ENCODE data around the gene SCAF1. TPM values are rescaled to one million over a fixed set of nuclear protein-coding genes. Genes with fewer than 3 reads are reported as not detected.
A peak's percentile ranks its signal among the peaks of the same experiment; 100 is the strongest.

The SCAF1 gene
- total and polyA plus RNA-seq, 10 of the 15 experiments (the other 5 are each of a cell fraction or from before 2014, with no cell fraction given): 0.18 to 77.0 (median 5.3) TPM

DNA sequence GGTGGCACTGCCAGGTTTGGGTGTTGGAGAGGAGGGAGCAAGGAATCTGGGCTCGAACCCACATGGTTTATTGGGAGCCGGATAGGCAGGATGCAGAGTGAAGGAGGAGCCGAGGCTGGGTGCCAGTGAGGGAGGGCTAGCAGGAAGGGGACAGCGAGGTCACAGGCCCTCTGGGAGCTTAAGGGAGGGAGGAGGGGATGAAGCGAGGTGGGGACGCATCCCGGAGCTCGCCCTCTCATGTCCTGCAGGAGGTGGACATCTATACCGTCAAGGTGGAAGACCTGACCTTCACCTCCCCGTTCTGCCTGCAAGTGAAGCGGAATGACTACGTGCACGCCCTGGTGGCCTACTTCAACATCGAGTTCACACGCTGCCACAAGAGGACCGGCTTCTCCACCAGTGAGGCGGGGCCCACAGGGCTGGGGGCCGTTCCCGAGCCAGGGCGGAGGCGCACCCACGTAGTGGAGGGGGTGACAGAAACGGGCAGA is 43.9 kb downstream of the SCAF1 start:
- RAD21 ChIA-PET (ENCODE audit: unreplicated experiment): no interaction called here
- no peak for ATAC-seq
- Histone ChIP-seq H3K4me1 (ENCODE audit: control insufficient read depth, insufficient read depth, low read length) (peaks cover 14% of the 10 kb centered on the region), H3K79me2 (ENCODE audit: control insufficient read depth, insufficient read depth, low read length) (peaks cover 11% of the 10 kb centered on the region), H3K4me3 (no peak overlapping the region), H3K9me3 (replicated peaks; ENCODE audit: control insufficient read depth, insufficient read depth, low read length) (no peaks in the 10 kb centered on the region; the same call in 2 of the 3 replicates), H2AFZ (ENCODE audit: control insufficient read depth, low read depth, low read length) (no peak overlapping the region), H4K20me1 (ENCODE audit: control insufficient read depth, insufficient read depth) (peaks cover 9% of the 10 kb centered on the region), H3K36me3 (ENCODE audit: control insufficient read depth in 2 of 2, insufficient read depth in 2 of 2, low read length in 1 of 2) (peaks cover 24 to 45% of the 10 kb centered on the region in 2 experiments), H3K27me3 (replicated peaks in 1 of 2; ENCODE audit: control insufficient read depth in 2 of 2, insufficient read depth in 2 of 2, low read length in 1 of 2) (no peaks in the 10 kb centered on the region; a peak in 1 of 4 replicates), H3K27ac (ENCODE audit: control insufficient read depth, insufficient read depth) (no peak overlapping the region), H3K9ac (ENCODE audit: control insufficient read depth, insufficient read depth, low read length) (no peak overlapping the region), H3K4me2 (ENCODE audit: control insufficient read depth, insufficient read depth) (no peak overlapping the region)
- no TSS peak for BruUV-seq (replicated peaks)
- DNase-seq (ENCODE audit: low read depth, low spot score): no peak
- in situ Hi-C loops (cut with MboI): no loop called here
- no peak for FAIRE-seq
- TF ChIP-seq, protein P1, sequence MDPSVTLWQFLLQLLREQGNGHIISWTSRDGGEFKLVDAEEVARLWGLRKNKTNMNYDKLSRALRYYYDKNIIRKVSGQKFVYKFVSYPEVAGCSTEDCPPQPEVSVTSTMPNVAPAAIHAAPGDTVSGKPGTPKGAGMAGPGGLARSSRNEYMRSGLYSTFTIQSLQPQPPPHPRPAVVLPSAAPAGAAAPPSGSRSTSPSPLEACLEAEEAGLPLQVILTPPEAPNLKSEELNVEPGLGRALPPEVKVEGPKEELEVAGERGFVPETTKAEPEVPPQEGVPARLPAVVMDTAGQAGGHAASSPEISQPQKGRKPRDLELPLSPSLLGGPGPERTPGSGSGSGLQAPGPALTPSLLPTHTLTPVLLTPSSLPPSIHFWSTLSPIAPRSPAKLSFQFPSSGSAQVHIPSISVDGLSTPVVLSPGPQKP (IDR thresholded peaks at IDR 0.05; ENCODE audit: low read depth, low read length): no peak
- no peak for TF ChIP-seq FOXK2 (IDR thresholded peaks at IDR 0.05)
- TF ChIP-seq HDAC6 (IDR thresholded peaks at IDR 0.05; ENCODE audit: unreplicated experiment): no peak
- no peak for TF ChIP-seq MEF2B (IDR thresholded peaks at IDR 0.05; ENCODE audit: partially characterized antibody, poor library complexity, severe bottlenecking)
- no peak for TF ChIP-seq ZNF217 (IDR thresholded peaks at IDR 0.05)
- no peak for TF ChIP-seq BMI1 (IDR thresholded peaks at IDR 0.05; ENCODE audit: borderline replicate concordance)
- no peak for TF ChIP-seq HCFC1 (IDR thresholded peaks at IDR 0.05; ENCODE audit: low read length)
- TF ChIP-seq, protein P2, sequence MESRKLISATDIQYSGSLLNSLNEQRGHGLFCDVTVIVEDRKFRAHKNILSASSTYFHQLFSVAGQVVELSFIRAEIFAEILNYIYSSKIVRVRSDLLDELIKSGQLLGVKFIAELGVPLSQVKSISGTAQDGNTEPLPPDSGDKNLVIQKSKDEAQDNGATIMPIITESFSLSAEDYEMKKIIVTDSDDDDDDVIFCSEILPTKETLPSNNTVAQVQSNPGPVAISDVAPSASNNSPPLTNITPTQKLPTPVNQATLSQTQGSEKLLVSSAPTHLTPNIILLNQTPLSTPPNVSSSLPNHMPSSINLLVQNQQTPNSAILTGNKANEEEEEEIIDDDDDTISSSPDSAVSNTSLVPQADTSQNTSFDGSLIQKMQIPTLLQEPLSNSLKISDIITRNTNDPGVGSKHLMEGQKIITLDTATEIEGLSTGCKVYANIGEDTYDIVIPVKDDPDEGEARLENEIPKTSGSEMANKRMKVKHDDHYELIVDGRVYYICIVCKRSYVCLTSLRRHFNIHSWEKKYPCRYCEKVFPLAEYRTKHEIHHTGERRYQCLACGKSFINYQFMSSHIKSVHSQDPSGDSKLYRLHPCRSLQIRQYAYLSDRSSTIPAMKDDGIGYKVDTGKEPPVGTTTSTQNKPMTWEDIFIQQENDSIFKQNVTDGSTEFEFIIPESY (IDR thresholded peaks at IDR 0.05): no peak
- TF ChIP-seq, protein P3, sequence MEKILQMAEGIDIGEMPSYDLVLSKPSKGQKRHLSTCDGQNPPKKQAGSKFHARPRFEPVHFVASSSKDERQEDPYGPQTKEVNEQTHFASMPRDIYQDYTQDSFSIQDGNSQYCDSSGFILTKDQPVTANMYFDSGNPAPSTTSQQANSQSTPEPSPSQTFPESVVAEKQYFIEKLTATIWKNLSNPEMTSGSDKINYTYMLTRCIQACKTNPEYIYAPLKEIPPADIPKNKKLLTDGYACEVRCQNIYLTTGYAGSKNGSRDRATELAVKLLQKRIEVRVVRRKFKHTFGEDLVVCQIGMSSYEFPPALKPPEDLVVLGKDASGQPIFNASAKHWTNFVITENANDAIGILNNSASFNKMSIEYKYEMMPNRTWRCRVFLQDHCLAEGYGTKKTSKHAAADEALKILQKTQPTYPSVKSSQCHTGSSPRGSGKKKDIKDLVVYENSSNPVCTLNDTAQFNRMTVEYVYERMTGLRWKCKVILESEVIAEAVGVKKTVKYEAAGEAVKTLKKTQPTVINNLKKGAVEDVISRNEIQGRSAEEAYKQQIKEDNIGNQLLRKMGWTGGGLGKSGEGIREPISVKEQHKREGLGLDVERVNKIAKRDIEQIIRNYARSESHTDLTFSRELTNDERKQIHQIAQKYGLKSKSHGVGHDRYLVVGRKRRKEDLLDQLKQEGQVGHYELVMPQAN (conservative IDR thresholded peaks at IDR 0.05): no peak
- TF ChIP-seq MYC (IDR thresholded peaks at IDR 0.05; ENCODE audit: insufficient read depth, insufficient read length, insufficient replicate concordance, low read length, severe bottlenecking): no peak
- TF ChIP-seq NBN (IDR thresholded peaks at IDR 0.05): no peak
- TF ChIP-seq POLR2A (IDR thresholded peaks at IDR 0.05; ENCODE audit: low read depth, low read length): peak; percentile 66
- peak; percentile 57; the same call in 1 of the 2 replicates for TF ChIP-seq POLR2AphosphoS5 (IDR thresholded peaks at IDR 0.05; ENCODE audit: low read length)
- POLR2A ChIA-PET: interaction anchor here (0.8 kb wide), 1 partner anchor 114 kb away, joined by 6 read pairs; no protein-coding TSS in a partner anchor
- CTCF ChIA-PET: interaction anchor here (0.8 to 2.0 kb wide), 4 partner anchors 22 to 177 kb away, joined by 3 to 6 read pairs (median 3); no protein-coding TSS in a partner anchor
- WGBS (ENCODE audit: insufficient coverage, insufficient replicate concordance, low lambda C conversion rate, missing lambda C conversion rate): 94% methylated on average over 23 of the region's 23 CpGs
- SMC1A ChIA-PET (ENCODE audit: uncharacterized antibody, unreplicated experiment): interaction anchor here (0.7 kb wide), 1 partner anchor 301 kb away, joined by 3 read pairs; no protein-coding TSS in a partner anchor
- intact Hi-C loops (cut with micrococcal nuclease; ENCODE audit: unreplicated experiment): no loop called here
